Common myeloid progenitor, CD34-positive (primary cell): ENCODE measurements around the gene DROSHA.
"Not testable (repeated sequence)": the region's sequence is repeated elsewhere in the genome, so short reads cannot be mapped to it uniquely, and the experiment has no call there.

ENCODE experiments used
- CTCF ChIA-PET: fragments of 350-600 bp; sonication (Branson Sonifier 250); formaldehyde crosslinking; loops from one replicate; lab custom pipeline; 2021; ENCODE audit warnings: antibody characterized with exemption; lab: Charles Lee
- POLR2A ChIA-PET: fragments of 350-600 bp; sonication (Branson Sonifier 250); formaldehyde crosslinking; loops from one replicate; lab custom pipeline; 2021; ENCODE audit warnings: antibody characterized with exemption; lab: Charles Lee
- DNase-seq, 3 donors: peaks; one replicate each; pipeline versions ENCODE4 v3.0.0 to v3.0.0-alpha.2; 2013
- H3K27ac ChIP-seq, 2 experiments: 1 replicate in 1 of 2; 2 replicates in 1 of 2; pipeline ENCODE4 v1.7.0; 2013; ENCODE audit warnings: inconsistent platforms in 2 of 2, low read length in 2 of 2, mild to moderate bottlenecking in 2 of 2, low read depth in 1 of 2, moderate library complexity in 1 of 2; ENCODE audit not compliant: severe bottlenecking in 2 of 2, insufficient read depth in 1 of 2, poor library complexity in 1 of 2
- H3K27me3 ChIP-seq, 5 experiments: replicated peaks in 2 of 5; 1 replicate in 3 of 5; 2 replicates in 2 of 5; pipeline versions ENCODE4 v1.6.1 to v1.7.0; 2013; ENCODE audit warnings: low read length in 4 of 5, mild to moderate bottlenecking in 2 of 5, moderate library complexity in 2 of 5, inconsistent platforms in 1 of 5; ENCODE audit not compliant: insufficient read depth in 5 of 5, control insufficient read depth in 4 of 5
- H3K36me3 ChIP-seq, 4 experiments: 1 replicate in 2 of 4; 2 replicates in 2 of 4; pipeline versions ENCODE4 v1.6.1 to v1.7.0; 2013; ENCODE audit warnings: low read length in 3 of 4, control low read depth in 1 of 4, mild to moderate bottlenecking in 1 of 4; ENCODE audit not compliant: control insufficient read depth in 4 of 4, insufficient read depth in 4 of 4
- H3K4me1 ChIP-seq, 4 experiments: 1 replicate in 3 of 4; 2 replicates in 1 of 4; pipeline versions ENCODE4 v1.6.1 to v1.7.1; 2013; ENCODE audit warnings: low read length in 3 of 4, mild to moderate bottlenecking in 3 of 4, control low read depth in 1 of 4, inconsistent platforms in 1 of 4, moderate library complexity in 1 of 4; ENCODE audit not compliant: control insufficient read depth in 4 of 4, insufficient read depth in 4 of 4; ENCODE audit errors: control extremely low read depth in 1 of 4
- H3K4me3 ChIP-seq, 7 experiments: 1 replicate in 4 of 7; 2 replicates in 3 of 7; pipeline versions ENCODE4 v1.5.1 to v1.7.0; 2013; ENCODE audit warnings: mild to moderate bottlenecking in 7 of 7, low read length in 6 of 7, moderate library complexity in 6 of 7, inconsistent platforms in 2 of 7, low read depth in 2 of 7, control low read depth in 1 of 7; ENCODE audit not compliant: insufficient read depth in 4 of 7, control insufficient read depth in 1 of 7; ENCODE audit errors: extremely low read depth in 1 of 7
- H3K9me3 ChIP-seq, 5 experiments: 1 replicate in 4 of 5; 2 replicates in 1 of 5; pipeline versions ENCODE4 v1.6.1 to v1.7.1; 2013; ENCODE audit warnings: low read length in 4 of 5, mild to moderate bottlenecking in 2 of 5, inconsistent platforms in 1 of 5, low read depth in 1 of 5, moderate library complexity in 1 of 5; ENCODE audit not compliant: control insufficient read depth in 4 of 5, insufficient read depth in 2 of 5; ENCODE audit errors: control extremely low read depth in 1 of 5
- WGBS: methylation state at CpG from one replicate; pipeline ENCODE4 v1.1.5; 2013; ENCODE audit not compliant: insufficient coverage; 5-methylcytosine and 5-hydroxymethylcytosine counted together

DROSHA gene

GRCh38 chr5:31554552-31554951 lies 22.7 kb upstream of the DROSHA start:
- no peak for DNase-seq
- CTCF ChIA-PET, result no interaction called here
- Histone ChIP-seq H3K27me3 (no peaks in the 10 kb centered on the region), H3K4me3 (no peak overlapping the region), H3K9me3 (no peaks in the 10 kb centered on the region), H3K4me1 (no peaks in the 10 kb centered on the region), H3K36me3 (peaks cover 8 to 40% (median 26%) of the 10 kb centered on the region in 4 experiments), H3K27ac (no peak overlapping the region)
- POLR2A ChIA-PET, result no interaction called here
- 100% methylated on average over 1 of the region's 1 CpG for WGBS

GRCh38 chr5:31553863-31554262 lies 22.0 kb upstream of the DROSHA start:
- DNase-seq, result no peak
- Histone ChIP-seq H3K4me1 (no peaks in the 10 kb centered on the region), H3K27me3 (no peaks in the 10 kb centered on the region), H3K4me3 (no peak overlapping the region), H3K9me3 (no peaks in the 10 kb centered on the region), H3K36me3 (peaks cover 8 to 40% (median 26%) of the 10 kb centered on the region in 4 experiments), H3K27ac (no peak overlapping the region)
- ChIA-PET CTCF (no interaction called here), POLR2A (no interaction called here)

- Histone ChIP-seq H3K27ac (no peak overlapping the region), H3K27me3 (no peaks in the 10 kb centered on the region), H3K4me3 (no peak overlapping the region), H3K4me1 (no peaks in the 10 kb centered on the region), H3K36me3 (peaks cover 19 to 52% (median 34%) of the 10 kb centered on the region in 4 experiments), H3K9me3 (no peaks in the 10 kb centered on the region)
- ChIA-PET POLR2A (no interaction called here), CTCF (interaction anchor here (1.1 to 1.6 kb wide), 2 partner anchors 20 to 535 kb away, joined by 3 read pairs; partner anchors contain the start of genes C5orf22 and DROSHA)
- 100% methylated on average over 3 of the region's 3 CpGs for WGBS
- no peak for DNase-seq
Measured at GRCh38 chr5:31551878-31552277, 20.0 kb upstream of the DROSHA start.

- H3K4me3 ChIP-seq, H3K27ac ChIP-seq, DNase-seq, CTCF ChIA-PET, H3K4me1 ChIP-seq, H3K9me3 ChIP-seq, H3K27me3 ChIP-seq: not testable (repeated sequence)
- peaks cover 13 to 56% (median 38%) of the 10 kb centered on the region in 4 experiments for H3K36me3 ChIP-seq
- POLR2A ChIA-PET, result interaction anchor here (0.6 kb wide), 1 partner anchor 12 kb away, joined by 3 read pairs; no protein-coding TSS in a partner anchor
- WGBS, result 100% methylated on average over 2 of the region's 2 CpGs
Measured at GRCh38 chr5:31549114-31549513, 17.2 kb upstream of the DROSHA start.

- WGBS, result 100% methylated on average over 3 of the region's 4 CpGs
- Histone ChIP-seq H3K4me1 (peaks cover 3 to 10% (median 8%) of the 10 kb centered on the region in 4 experiments), H3K36me3 (peaks cover 35 to 75% (median 46%) of the 10 kb centered on the region in 4 experiments), H3K27me3 (no peaks in the 10 kb centered on the region), H3K27ac (no peak overlapping the region), H3K4me3 (no peak overlapping the region), H3K9me3 (no peaks in the 10 kb centered on the region)
- POLR2A ChIA-PET, result interaction anchor here (0.5 kb wide), 1 partner anchor 11 kb away, joined by 3 read pairs; no protein-coding TSS in a partner anchor
- DNase-seq, result no peak
- CTCF ChIA-PET, result interaction anchor here (1.1 kb wide), 1 partner anchor 23 kb away, joined by 3 read pairs; no protein-coding TSS in a partner anchor
Measured at GRCh38 chr5:31537851-31538250, 6.0 kb upstream of the DROSHA start.

- DNase-seq, result no peak
- no peaks in the 10 kb centered on the region for H3K9me3 ChIP-seq
- no peak overlapping the region for H3K27ac ChIP-seq
- H3K4me3 ChIP-seq, result no peak overlapping the region
- H3K27me3 ChIP-seq, result no peaks in the 10 kb centered on the region
- peaks cover 3 to 13% (median 10%) of the 10 kb centered on the region in 4 experiments for H3K4me1 ChIP-seq
- peaks cover 30 to 70% (median 44%) of the 10 kb centered on the region in 4 experiments for H3K36me3 ChIP-seq
- ChIA-PET CTCF (interaction anchor here (1.0 to 1.1 kb wide), 2 partner anchors 10 to 23 kb away, joined by 3 read pairs; no protein-coding TSS in a partner anchor), POLR2A (interaction anchor here (0.5 kb wide), 1 partner anchor 11 kb away, joined by 3 read pairs; no protein-coding TSS in a partner anchor)
Measured at GRCh38 chr5:31537349-31537748, 5.5 kb upstream of the DROSHA start.

- H3K4me1 ChIP-seq, result peaks cover 3 to 15% (median 10%) of the 10 kb centered on the region in 4 experiments
- WGBS, result 100% methylated on average over 1 of the region's 3 CpGs
- CTCF ChIA-PET, result interaction anchor here (1.0 kb wide), 1 partner anchor 11 kb away, joined by 3 read pairs; no protein-coding TSS in a partner anchor
Measured at GRCh38 chr5:31536873-31537272, 5.0 kb upstream of the DROSHA start.

More at GRCh38 chr5:31536873-31537272, 5.0 kb upstream of the DROSHA start:
- no peaks in the 10 kb centered on the region for H3K9me3 ChIP-seq
- no peak overlapping the region for H3K27ac ChIP-seq
- no peaks in the 10 kb centered on the region for H3K27me3 ChIP-seq
- peaks cover 29 to 66% (median 43%) of the 10 kb centered on the region in 4 experiments for H3K36me3 ChIP-seq
- DNase-seq, result no peak
- POLR2A ChIA-PET, result interaction anchor here (0.6 kb wide), 1 partner anchor 852 kb away, joined by 3 read pairs; no protein-coding TSS in a partner anchor
- no peak overlapping the region for H3K4me3 ChIP-seq
